ENCODE measurements around the gene XXYLT1. TPM values are rescaled to one million over a fixed set of nuclear protein-coding genes. Genes with fewer than 3 reads are reported as not detected.
A peak's percentile ranks its signal among the peaks of the same experiment; 100 is the strongest.

Gene XXYLT1
- total RNA-seq, 1 experiment from 2014 or later = 53.9 TPM

- no peak for DNase-seq (ENCODE audit: low spot score)
- H3K4me3 ChIP-seq (ENCODE audit: low read depth, low read length, poor library complexity, severe bottlenecking) = no peak overlapping the region
- intact Hi-C loops (cut with micrococcal nuclease; ENCODE audit: unreplicated experiment) = loop anchor here (5.0 to 10.0 kb wide), 3 partner anchors 162 to 929 kb away; no protein-coding TSS in a partner anchor
- BruUV-seq (replicated peaks) = no TSS peak
- no peaks in the 10 kb centered on the region for H3K27me3 ChIP-seq (replicated peaks; ENCODE audit: insufficient read depth, low read depth, low read length, poor library complexity)
- peak overlapping the region; percentile 13 for H3K27ac ChIP-seq (ENCODE audit: low read depth, low read length, poor library complexity, severe bottlenecking)
- no peak for TF ChIP-seq CTCF (conservative IDR thresholded peaks at IDR 0.05; ENCODE audit: low read depth, low read length)
- TF ChIP-seq EZH2 (IDR thresholded peaks at IDR 0.05; ENCODE audit: borderline replicate concordance, low read depth, low read length, poor library complexity, severe bottlenecking) = no peak
- H3K9me3 ChIP-seq (ENCODE audit: low read depth, low read length, poor library complexity, severe bottlenecking) = no peaks in the 10 kb centered on the region
- H3K36me3 ChIP-seq (ENCODE audit: insufficient read depth, low read length, poor library complexity, severe bottlenecking) = no peaks in the 10 kb centered on the region
- ChIA-PET POLR2A (ENCODE audit: low non-redundant PET) (no interaction called here), CTCF (no interaction called here)
- peaks cover 24% of the 10 kb centered on the region for H3K4me1 ChIP-seq (ENCODE audit: insufficient read depth, low read length, poor library complexity, severe bottlenecking)
Measured at GRCh38 chr3:195263925-195264600, 6.9 kb downstream of the XXYLT1 start.

- peaks cover 29% of the 10 kb centered on the region for H3K4me1 ChIP-seq (ENCODE audit: insufficient read depth, low read length, poor library complexity, severe bottlenecking)
- H3K9me3 ChIP-seq (ENCODE audit: low read depth, low read length, poor library complexity, severe bottlenecking) = no peaks in the 10 kb centered on the region
- H3K27ac ChIP-seq (ENCODE audit: low read depth, low read length, poor library complexity, severe bottlenecking) = no peak overlapping the region
- ChIA-PET CTCF (no interaction called here), POLR2A (ENCODE audit: low non-redundant PET) (interaction anchor here (0.8 kb wide), 1 partner anchor 190 kb away, joined by 3 read pairs; no protein-coding TSS in a partner anchor)
- TF ChIP-seq EZH2 (IDR thresholded peaks at IDR 0.05; ENCODE audit: borderline replicate concordance, low read depth, low read length, poor library complexity, severe bottlenecking) = no peak
- no peak for TF ChIP-seq CTCF (conservative IDR thresholded peaks at IDR 0.05; ENCODE audit: low read depth, low read length)
- no peaks in the 10 kb centered on the region for H3K36me3 ChIP-seq (ENCODE audit: insufficient read depth, low read length, poor library complexity, severe bottlenecking)
- no TSS peak for BruUV-seq (replicated peaks)
- no peaks in the 10 kb centered on the region for H3K27me3 ChIP-seq (replicated peaks; ENCODE audit: insufficient read depth, low read depth, low read length, poor library complexity)
- intact Hi-C loops (cut with micrococcal nuclease; ENCODE audit: unreplicated experiment) = loop anchor here (5.0 to 10.0 kb wide), 3 partner anchors 161 to 929 kb away; no protein-coding TSS in a partner anchor
- no peak overlapping the region for H3K4me3 ChIP-seq (ENCODE audit: low read depth, low read length, poor library complexity, severe bottlenecking)
- peak; percentile 51 for DNase-seq (ENCODE audit: low spot score)
Measured at GRCh38 chr3:195263193-195263924, 7.6 kb downstream of the XXYLT1 start.

- Histone ChIP-seq H3K27me3 (replicated peaks; ENCODE audit: insufficient read depth, low read depth, low read length, poor library complexity) (no peaks in the 10 kb centered on the region), H3K27ac (ENCODE audit: low read depth, low read length, poor library complexity, severe bottlenecking) (no peak overlapping the region), H3K9me3 (ENCODE audit: low read depth, low read length, poor library complexity, severe bottlenecking) (no peaks in the 10 kb centered on the region), H3K4me3 (ENCODE audit: low read depth, low read length, poor library complexity, severe bottlenecking) (no peak overlapping the region), H3K4me1 (ENCODE audit: insufficient read depth, low read length, poor library complexity, severe bottlenecking) (peaks cover 37% of the 10 kb centered on the region), H3K36me3 (ENCODE audit: insufficient read depth, low read length, poor library complexity, severe bottlenecking) (no peaks in the 10 kb centered on the region)
- no peak for DNase-seq (ENCODE audit: low spot score)
- ChIA-PET CTCF (interaction anchor here (0.6 kb wide), 1 partner anchor 633 kb away, joined by 3 read pairs; no protein-coding TSS in a partner anchor), POLR2A (ENCODE audit: low non-redundant PET) (interaction anchor here (0.6 kb wide), 1 partner anchor 74 kb away, joined by 4 read pairs; no protein-coding TSS in a partner anchor)
- intact Hi-C loops (cut with micrococcal nuclease; ENCODE audit: unreplicated experiment) = loop anchor here (2.0 to 10.0 kb wide), 4 partner anchors 160 to 927 kb away; no protein-coding TSS in a partner anchor
- no peak for TF ChIP-seq CTCF (conservative IDR thresholded peaks at IDR 0.05; ENCODE audit: low read depth, low read length)
- TF ChIP-seq EZH2 (IDR thresholded peaks at IDR 0.05; ENCODE audit: borderline replicate concordance, low read depth, low read length, poor library complexity, severe bottlenecking) = no peak
- BruUV-seq (replicated peaks) = no TSS peak
Measured at GRCh38 chr3:195261925-195262324, 9.0 kb downstream of the XXYLT1 start.
